PC-9 (cell line): ENCODE results near the gene COL20A1. TPM values are rescaled to one million over a fixed set of nuclear protein-coding genes. Genes with fewer than 3 reads are reported as not detected.

Experiments used
- BruUV-seq: library from RNA; stranded (reverse); fragments of 400-500 nt; replicated peaks from 2 replicates; lab custom pipeline; 2021; lab: Mats Ljungman, UMichigan
- CTCF ChIA-PET: fragments of 300-600 bp; sonication (Branson Sonifier 250); formaldehyde crosslinking; loops from one replicate; lab custom pipeline; 2022; ENCODE audit warnings: antibody characterized with exemption; lab: Charles Lee
- POLR2A ChIA-PET: fragments of 300-600 bp; sonication (Branson Sonifier 250); formaldehyde crosslinking; loops from one replicate; lab custom pipeline; 2022; ENCODE audit warnings: antibody characterized with exemption; ENCODE audit not compliant: unreplicated experiment; lab: Charles Lee
- DNase-seq, 2 experiments: peaks; one replicate each; pipeline versions ENCODE4 v3.0.0 to v3.0.0-alpha.2; 2015 to 2022; ENCODE audit warnings: mixed read lengths in 1 of 2
- H2AFZ ChIP-seq: fragments of 200-600 bp; sonication (generic); 2 replicates; pipeline ENCODE4 v1.8.1; 2017; ENCODE audit warnings: antibody characterized with exemption
- H3F3A ChIP-seq: fragments of 200-600 bp; sonication (generic); 2 replicates; pipeline ENCODE4 v1.8.1; 2017; ENCODE audit warnings: antibody characterized with exemption, mild to moderate bottlenecking, low read depth; ENCODE audit not compliant: insufficient read depth
- H3K27ac ChIP-seq: fragments of 200-600 bp; sonication (generic); 2 replicates; pipeline ENCODE4 v1.6.1; 2016; ENCODE audit warnings: mixed run types
- H3K27me3 ChIP-seq: fragments of 200-600 bp; sonication (generic); 2 replicates; pipeline ENCODE4 v1.6.1; 2016; ENCODE audit warnings: low read depth, mixed run types; ENCODE audit not compliant: insufficient read depth
- H3K36me3 ChIP-seq: fragments of 200-600 bp; sonication (generic); 2 replicates; pipeline ENCODE4 v1.6.1; 2016; ENCODE audit warnings: low read depth, mixed run types
- H3K4me1 ChIP-seq: fragments of 200-600 bp; sonication (generic); replicated peaks from 2 replicates; pipeline ENCODE4 v1.6.1; 2016; ENCODE audit warnings: mixed run types; ENCODE audit not compliant: insufficient read depth
- H3K4me2 ChIP-seq: fragments of 200-600 bp; sonication (generic); 2 replicates; pipeline ENCODE4 v1.6.1; 2017; ENCODE audit warnings: mixed run types
- H3K4me3 ChIP-seq: fragments of 200-600 bp; sonication (generic); 2 replicates; pipeline ENCODE4 v1.6.1; 2016; ENCODE audit warnings: mixed run types
- H3K79me2 ChIP-seq: fragments of 200-600 bp; sonication (generic); 2 replicates; pipeline ENCODE4 v1.6.1; 2017; ENCODE audit warnings: low read depth, mixed run types
- H3K9me2 ChIP-seq: fragments of 200-600 bp; sonication (generic); 2 replicates; pipeline ENCODE4 v1.8.1; 2017; ENCODE audit warnings: mild to moderate bottlenecking; ENCODE audit not compliant: insufficient read depth
- H3K9me3 ChIP-seq: fragments of 200-600 bp; sonication (generic); 2 replicates; pipeline ENCODE4 v1.8.1; 2016; ENCODE audit warnings: low read depth; ENCODE audit not compliant: insufficient read depth
- H4K20me1 ChIP-seq: fragments of 200-600 bp; sonication (generic); 2 replicates; pipeline ENCODE4 v1.8.1; 2017; ENCODE audit not compliant: insufficient read depth
- EZH2 ChIP-seq: fragments of 200-600 bp; sonication (generic); IDR thresholded peaks from 2 replicates; pipeline ENCODE4 v1.8.0; 2017; ENCODE audit warnings: antibody characterized with exemption, low read depth
- intact Hi-C: fragments of 100-400 bp; cut with micrococcal nuclease; formaldehyde crosslinking; loops from one replicate; pipeline ENCODE4 v1.10.0; 2022; ENCODE audit not compliant: unreplicated experiment
- total RNA-seq: library from RNA; stranded (reverse); gene quantifications from 2 replicates; pipeline ENCODE4 v1.2.3, GENCODE V29; 2021
- TF ChIP-seq, protein P1 (sequence below): fragments of 200-600 bp; sonication (generic); conservative IDR thresholded peaks from 2 replicates; pipeline ENCODE4 v1.6.1; 2017; ENCODE audit warnings: mixed run types, antibody characterized with exemption, mild to moderate bottlenecking, moderate library complexity

The COL20A1 gene
- total RNA-seq, 1 experiment from 2014 or later, result not detected

DNA sequence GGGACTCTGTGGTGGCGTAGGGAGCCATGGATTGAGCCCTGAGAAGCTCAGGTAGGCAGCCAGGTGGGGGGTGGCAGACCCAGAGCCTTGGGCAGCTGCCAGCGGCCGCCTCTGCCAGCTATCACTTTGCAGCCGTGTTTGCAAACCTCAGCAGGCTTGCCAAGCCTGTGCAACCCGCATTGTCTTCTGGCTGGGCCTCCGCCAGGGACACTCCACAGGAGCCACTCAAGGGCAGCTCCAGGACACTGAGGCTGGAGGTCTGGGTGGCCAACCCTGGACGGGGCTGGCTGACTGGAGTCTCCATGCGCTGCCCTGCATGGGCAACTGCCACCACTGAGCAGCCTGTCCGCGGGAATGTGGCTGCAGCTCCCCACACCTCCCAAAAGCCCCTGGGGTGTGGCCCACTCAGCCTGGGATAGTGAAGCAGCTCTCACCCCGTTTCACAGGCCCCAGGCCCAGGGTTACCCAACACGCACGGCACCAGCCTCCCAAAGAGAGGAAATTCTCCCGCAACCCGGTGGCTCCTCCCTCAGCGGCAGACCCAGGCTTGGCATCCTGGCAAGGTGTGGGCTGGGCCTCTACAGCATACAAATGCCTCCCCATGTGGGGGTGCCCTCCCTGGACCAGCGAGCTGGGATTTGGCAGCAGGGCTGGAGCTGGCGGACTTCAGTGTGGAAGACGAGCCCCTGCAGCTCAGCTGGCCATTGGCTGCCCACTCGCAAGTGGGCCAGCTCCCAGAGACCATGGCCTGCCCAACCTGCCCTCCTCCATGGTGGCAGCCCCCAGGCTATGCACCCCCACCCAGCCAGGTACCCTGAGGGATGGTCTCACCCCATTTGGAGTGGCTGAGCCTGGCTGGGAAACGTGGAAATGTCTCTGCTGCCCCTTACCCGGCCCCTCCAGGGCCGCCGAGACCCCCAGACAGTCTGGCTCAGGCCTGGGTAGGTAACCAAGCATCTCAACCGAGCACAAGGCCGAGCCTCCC lies 65.2 kb downstream of the COL20A1 start:
- Histone ChIP-seq H3K27me3 (peaks cover 36% of the 10 kb centered on the region), H2AFZ (no peak overlapping the region), H3K36me3 (no peaks in the 10 kb centered on the region), H3K4me2 (no peak overlapping the region), H3K4me1 (no peaks in the 10 kb centered on the region), H3K79me2 (no peaks in the 10 kb centered on the region), H3K27ac (no peak overlapping the region), H3K4me3 (no peak overlapping the region), H3F3A (no peaks in the 10 kb centered on the region), H4K20me1 (no peaks in the 10 kb centered on the region; the same call in 1 of the 2 replicates), H3K9me3 (no peaks in the 10 kb centered on the region), H3K9me2 (no peaks in the 10 kb centered on the region)
- POLR2A ChIA-PET, result interaction anchor here (0.6 kb wide), 1 partner anchor 887 kb away, joined by 16 read pairs; no protein-coding TSS in a partner anchor
- DNase-seq, result peak in 1 of 2 experiments; percentile 35
- no TSS peak for BruUV-seq
- CTCF ChIA-PET, result no interaction called here
- intact Hi-C loops, result no loop called here
- TF ChIP-seq, protein P1, sequence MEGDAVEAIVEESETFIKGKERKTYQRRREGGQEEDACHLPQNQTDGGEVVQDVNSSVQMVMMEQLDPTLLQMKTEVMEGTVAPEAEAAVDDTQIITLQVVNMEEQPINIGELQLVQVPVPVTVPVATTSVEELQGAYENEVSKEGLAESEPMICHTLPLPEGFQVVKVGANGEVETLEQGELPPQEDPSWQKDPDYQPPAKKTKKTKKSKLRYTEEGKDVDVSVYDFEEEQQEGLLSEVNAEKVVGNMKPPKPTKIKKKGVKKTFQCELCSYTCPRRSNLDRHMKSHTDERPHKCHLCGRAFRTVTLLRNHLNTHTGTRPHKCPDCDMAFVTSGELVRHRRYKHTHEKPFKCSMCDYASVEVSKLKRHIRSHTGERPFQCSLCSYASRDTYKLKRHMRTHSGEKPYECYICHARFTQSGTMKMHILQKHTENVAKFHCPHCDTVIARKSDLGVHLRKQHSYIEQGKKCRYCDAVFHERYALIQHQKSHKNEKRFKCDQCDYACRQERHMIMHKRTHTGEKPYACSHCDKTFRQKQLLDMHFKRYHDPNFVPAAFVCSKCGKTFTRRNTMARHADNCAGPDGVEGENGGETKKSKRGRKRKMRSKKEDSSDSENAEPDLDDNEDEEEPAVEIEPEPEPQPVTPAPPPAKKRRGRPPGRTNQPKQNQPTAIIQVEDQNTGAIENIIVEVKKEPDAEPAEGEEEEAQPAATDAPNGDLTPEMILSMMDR, result no peak
- TF ChIP-seq EZH2, result no peak

DNA sequence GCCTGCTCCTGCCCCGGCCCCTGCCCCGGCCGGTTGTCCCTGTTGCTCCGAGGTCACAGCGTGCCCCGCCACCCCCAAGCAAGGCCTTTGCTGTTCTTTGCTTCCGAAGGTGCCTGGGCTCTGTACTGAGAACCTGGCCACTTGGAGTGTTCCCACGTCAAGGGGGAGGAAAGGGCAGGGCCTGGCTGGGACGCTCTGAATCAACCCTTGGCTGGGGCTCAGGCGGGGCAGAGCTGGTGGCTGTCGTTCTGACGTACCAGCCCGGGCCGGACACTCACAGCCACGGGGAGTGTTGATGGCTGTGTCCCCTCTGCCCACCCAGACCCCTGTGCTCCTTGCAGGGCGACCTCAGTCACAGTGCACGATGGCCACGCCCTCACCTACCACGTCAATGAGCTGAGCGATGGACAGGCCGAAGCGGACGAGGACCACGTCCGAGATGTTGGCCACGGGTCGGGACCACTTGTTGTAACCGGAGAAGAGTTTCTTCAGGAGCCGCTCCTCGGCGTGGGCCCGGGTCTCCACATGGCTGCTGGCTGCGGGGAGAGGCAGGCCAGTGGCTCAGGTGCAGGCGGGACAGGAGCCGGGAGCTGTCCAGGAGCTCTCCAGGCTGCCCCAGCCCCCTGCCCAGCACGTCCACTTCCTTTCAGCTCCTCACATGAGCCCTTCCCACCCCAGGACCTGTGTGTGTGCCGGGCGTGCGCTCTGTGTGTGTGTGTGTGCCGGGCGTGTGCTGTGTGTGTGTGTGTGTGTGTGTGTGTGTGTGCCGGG lies 66.4 kb downstream of the COL20A1 start:
- Histone ChIP-seq H2AFZ (no peak overlapping the region), H3K27ac (no peak overlapping the region), H3K9me3 (no peaks in the 10 kb centered on the region), H3K4me1 (no peaks in the 10 kb centered on the region), H4K20me1 (no peaks in the 10 kb centered on the region; the same call in 1 of the 2 replicates), H3K36me3 (no peaks in the 10 kb centered on the region), H3K4me3 (no peak overlapping the region), H3K9me2 (no peaks in the 10 kb centered on the region), H3K79me2 (no peaks in the 10 kb centered on the region), H3K27me3 (peaks cover 47% of the 10 kb centered on the region), H3K4me2 (no peak overlapping the region), H3F3A (no peaks in the 10 kb centered on the region)
- BruUV-seq, result no TSS peak
- CTCF ChIA-PET, result no interaction called here
- TF ChIP-seq, protein P1, result no peak
- no peak for TF ChIP-seq EZH2
- no peak for DNase-seq
- POLR2A ChIA-PET, result no interaction called here
- intact Hi-C loops, result no loop called here
